IPS-11a (cell line): Measurements from ENCODE around the gene NKAIN1.

ENCODE experiments used
- H3K4me3 ChIP-seq: one replicate; pipeline ENCODE4 v1.5.1; 2013; ENCODE audit warnings: low read depth, low read length, control low read depth

NKAIN1 gene

DNA sequence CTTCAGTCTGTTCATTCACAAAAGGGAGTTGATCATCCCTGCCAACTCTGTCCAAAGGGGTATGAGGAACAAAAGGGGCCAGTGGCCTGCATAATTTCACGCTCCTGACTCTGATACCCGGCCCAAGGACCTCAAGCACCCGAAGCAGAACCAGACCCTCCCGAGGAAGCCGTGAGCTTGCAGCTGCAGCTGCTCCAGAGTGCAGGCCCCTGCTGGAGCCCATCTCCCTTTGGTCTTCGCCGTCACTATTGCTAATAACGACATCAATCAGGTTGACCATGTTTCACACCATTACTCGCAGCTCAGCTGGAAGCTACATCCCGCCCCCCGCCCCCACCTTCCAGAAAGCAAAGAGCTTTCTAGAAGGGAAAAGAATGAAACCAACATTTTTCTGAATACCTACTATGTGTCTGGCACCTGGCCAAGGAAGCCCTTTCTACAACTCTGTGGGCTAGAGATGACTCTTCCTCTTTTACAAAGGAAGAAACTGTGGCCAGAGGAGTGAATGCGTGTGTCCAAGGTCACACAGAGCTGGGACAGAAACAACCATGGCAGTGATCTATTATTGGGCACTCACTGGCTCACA, 5.5 kb downstream of the NKAIN1 start:
- no peak overlapping the region for H3K4me3 ChIP-seq

- H3K4me3 ChIP-seq, result no peak overlapping the region
Observed at GRCh38 chr1:31232689-31233088, 7.0 kb downstream of the NKAIN1 start.

- no peak overlapping the region for H3K4me3 ChIP-seq
Observed at GRCh38 chr1:31231802-31232201, 7.9 kb downstream of the NKAIN1 start.

DNA sequence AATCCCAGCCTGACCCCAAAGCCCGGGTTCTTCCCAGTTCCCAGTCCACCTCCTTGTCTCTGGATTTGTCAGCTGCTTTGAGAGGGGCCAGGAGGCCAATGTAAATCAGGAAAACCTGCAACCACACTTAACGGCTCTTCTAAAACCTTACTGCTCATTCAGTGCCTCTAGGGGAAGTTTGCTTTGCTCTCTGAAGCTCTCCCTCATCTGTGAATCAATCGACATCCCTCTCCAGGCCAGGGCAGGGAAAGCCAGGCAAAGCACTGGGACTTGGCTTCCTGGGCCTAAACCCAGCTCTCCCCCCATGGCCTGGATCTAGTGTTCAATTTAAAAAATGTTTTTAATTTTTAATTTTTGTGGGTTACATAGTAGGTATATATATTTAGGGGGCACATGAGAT, 9.3 kb downstream of the NKAIN1 start:
- H3K4me3 ChIP-seq, result no peak overlapping the region

DNA sequence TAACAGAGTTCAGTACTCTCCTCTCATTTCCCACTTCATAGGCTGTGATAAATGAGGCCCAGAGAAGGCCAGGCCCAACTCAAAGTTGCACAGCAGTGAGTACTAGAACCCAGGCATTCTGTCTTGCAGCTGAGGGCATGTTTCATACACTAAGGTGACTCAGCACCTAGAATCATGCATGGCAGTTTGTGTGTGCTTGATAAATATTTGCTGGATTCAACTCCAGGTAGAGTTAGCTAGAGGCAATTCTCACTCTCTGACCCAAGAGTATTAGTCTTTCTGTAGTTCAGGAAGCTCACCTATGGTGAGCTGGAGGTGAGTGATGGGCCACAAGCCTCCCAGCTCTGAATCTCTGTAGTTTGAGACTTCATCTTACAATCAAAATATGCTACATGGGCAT, 10.7 kb downstream of the NKAIN1 start:
- H3K4me3 ChIP-seq, result no peak overlapping the region

- no peak overlapping the region for H3K4me3 ChIP-seq
Observed at GRCh38 chr1:31227891-31228568, 11.7 kb downstream of the NKAIN1 start.

DNA sequence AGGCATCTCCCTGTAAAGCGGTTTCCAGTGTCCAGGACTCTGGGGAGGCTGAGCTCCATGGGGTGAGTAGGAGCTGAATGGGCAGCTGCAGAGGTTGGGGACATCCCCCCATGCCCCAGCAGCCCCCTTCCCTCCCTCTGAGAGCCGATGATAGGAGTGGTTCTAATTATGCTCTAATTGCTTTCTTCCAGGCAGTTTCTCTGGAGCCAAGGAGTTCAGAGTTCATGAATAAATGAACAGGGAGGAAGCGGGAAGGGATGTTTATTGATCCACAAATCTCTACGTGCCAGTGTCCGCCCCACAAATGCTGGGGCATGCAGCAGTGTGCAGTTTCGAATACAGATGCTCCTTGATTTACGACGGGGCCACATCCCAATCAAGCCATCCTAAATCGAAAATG, 15.6 kb downstream of the NKAIN1 start:
- no peak overlapping the region for H3K4me3 ChIP-seq

DNA sequence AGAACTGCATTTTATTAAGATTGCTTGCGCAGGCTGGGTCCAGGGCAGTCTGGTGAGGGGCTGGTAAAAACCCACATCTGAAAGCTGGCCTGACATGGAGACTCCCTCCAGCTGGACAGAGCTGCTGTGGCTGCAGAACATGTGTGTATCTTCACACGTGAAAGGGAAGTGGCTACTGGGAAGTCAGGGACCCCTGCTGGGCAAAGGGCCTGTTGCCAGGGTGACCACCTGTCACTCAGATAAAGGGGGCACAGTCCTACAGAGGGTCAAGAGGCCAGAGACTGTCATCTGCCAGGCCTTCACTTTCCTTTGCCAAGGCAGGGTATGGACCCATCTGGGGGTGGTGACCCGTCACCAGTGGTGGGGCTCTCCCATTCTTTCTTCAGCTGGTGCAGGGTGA, 17.5 kb downstream of the NKAIN1 start:
- H3K4me3 ChIP-seq, result no peak overlapping the region

GRCh38 chr1:31221072-31221471, 18.6 kb downstream of the NKAIN1 start:
- no peak overlapping the region for H3K4me3 ChIP-seq

- H3K4me3 ChIP-seq, result no peak overlapping the region
Observed at GRCh38 chr1:31219489-31219888, 20.2 kb downstream of the NKAIN1 start.

GRCh38 chr1:31218705-31219104, 21.0 kb downstream of the NKAIN1 start:
- no peak overlapping the region for H3K4me3 ChIP-seq

GRCh38 chr1:31216016-31216415, 23.7 kb downstream of the NKAIN1 start:
- H3K4me3 ChIP-seq, result no peak overlapping the region

- H3K4me3 ChIP-seq, result no peak overlapping the region
Observed at GRCh38 chr1:31215065-31215570, 24.6 kb downstream of the NKAIN1 start.

DNA sequence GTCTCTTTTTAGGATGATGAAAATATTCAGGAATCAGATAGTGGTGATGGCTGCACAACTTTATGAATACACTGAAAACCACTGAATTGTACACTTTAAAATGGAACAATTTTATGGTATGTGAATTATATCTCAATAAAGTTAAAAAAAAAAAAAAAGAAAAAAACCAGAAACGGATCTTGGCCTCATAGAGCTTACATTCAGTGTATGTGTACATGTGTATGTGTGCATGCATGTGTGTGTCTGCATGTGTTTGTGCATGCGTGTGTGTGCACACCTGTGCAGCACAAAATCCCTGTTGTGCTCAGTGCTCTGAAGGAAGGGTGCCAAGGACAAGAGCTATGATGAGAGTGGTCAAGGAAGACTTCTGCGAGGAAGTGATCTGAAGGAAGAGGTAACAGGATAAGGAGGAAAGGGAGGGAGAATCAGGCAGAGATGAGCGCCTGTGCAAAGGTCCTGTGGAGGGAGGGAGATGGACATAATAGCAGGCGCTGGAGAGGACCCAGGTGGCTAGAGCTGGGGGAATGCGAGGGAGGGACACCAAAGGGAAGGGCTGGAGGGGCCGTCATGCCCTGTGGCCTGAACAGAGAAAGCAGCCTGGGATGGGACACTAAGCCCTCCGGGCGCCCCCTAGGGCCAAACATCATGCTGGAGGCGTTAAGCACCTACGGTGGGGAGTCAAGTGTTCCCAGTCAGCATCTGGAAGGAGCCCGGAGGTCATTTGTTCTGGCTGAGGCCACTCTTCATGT, 25.2 kb downstream of the NKAIN1 start:
- H3K4me3 ChIP-seq, result no peak overlapping the region

DNA sequence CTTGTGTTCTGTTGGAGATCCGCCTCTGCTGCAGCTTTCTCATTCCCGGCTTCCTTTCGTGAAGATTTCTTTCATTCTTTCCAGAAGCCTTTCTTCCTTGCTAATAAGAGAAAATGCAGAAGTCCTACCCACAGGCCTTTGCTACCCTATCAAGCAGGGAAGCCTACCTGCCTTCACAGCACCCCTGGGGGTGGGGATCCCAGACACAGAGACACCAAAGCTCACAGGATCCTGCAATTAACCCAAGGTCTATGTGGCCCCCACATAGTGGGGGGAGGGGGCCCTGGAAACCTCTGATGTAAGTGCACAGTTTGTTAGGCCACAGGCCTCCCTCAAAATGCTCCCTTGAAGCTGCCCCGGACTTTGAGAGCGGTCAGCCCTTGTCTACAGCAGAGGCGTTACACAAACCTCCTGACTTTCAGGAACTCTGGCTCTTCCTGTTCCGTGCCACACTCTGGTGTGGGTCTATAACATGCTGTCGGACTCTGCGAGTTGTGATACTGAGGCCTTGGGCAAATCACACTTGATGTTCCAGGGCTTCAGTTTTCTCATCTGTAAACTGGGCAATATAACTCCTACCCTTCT, 31.2 kb downstream of the NKAIN1 start:
- H3K4me3 ChIP-seq, result no peak overlapping the region

DNA sequence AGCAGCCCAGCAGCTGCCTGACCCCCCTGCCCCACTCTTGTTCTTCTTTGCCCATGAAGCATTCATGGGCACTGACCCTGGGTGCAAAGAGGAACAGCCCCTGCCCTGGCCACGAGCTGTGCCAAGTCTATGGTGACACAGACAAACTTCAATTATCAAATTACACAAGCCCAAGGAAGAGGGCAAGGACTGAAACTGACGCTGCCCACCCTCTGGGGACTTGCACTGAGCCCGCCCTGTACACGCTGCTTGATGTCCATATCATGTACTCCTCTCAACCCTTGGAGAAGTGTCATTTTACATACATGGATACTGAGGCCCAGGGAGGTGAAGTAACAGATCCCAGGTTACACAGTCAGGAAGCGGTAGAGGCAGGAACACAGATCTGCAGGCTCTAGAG, 32.1 kb downstream of the NKAIN1 start:
- no peak overlapping the region for H3K4me3 ChIP-seq

DNA sequence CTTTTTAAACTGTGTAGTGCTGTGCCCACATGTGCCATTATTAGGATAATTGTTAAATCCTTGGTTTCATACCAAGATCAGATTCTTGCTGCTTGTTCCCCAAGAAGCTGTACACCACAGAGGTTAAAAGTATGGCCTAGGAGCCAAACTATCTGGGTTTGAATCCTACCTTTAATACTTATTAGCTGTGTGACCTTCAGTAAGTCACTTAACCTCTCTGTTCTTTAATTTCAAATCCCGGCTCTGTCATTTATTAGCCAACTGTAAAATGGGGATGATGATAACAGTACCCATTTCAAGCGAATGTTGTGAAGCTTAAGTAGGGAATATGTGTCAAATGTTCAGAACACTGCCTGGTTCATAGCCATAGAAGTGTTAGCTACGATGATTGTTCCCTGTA, 32.6 kb downstream of the NKAIN1 start:
- H3K4me3 ChIP-seq, result no peak overlapping the region

DNA sequence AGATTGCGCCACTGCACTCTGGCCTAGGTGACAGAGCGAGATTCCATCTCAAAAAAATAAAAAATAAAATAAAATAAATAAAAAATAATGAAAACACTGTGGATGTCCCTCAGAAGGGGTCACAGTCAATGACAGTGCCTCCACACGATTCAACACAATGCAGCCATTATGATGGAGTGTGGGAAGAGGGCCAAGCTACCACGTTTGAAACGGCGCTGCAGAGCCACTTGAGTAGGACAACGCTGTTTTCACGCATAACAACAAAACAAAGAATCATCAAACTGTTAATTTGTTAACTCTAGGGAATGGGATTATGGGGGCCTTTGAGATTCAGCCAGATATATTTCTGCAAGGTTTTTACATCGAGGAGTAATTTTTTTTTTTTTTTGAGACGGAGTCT, 36.5 kb downstream of the NKAIN1 start:
- H3K4me3 ChIP-seq, result no peak overlapping the region

- no peak overlapping the region for H3K4me3 ChIP-seq
Observed at GRCh38 chr1:31201931-31202360, 37.7 kb downstream of the NKAIN1 start.

DNA sequence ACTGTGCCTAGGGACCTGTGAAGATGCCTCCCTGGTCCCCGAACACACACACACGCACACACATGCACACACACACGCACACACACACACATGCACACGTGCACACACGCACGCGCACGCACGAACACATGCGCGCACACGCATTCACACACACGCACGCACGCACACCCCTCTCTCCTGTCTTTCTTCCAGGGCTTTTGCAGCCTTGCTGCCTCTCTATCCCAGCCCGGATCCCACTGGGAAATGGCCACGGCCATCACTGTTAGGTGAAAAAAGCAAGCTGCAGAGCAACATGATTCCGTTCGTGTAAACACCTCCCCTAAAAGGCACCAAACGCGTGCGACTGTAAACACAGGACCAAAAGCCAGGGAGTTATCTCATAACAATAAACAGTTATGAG, 39.7 kb downstream of the NKAIN1 start:
- H3K4me3 ChIP-seq, result no peak overlapping the region

DNA sequence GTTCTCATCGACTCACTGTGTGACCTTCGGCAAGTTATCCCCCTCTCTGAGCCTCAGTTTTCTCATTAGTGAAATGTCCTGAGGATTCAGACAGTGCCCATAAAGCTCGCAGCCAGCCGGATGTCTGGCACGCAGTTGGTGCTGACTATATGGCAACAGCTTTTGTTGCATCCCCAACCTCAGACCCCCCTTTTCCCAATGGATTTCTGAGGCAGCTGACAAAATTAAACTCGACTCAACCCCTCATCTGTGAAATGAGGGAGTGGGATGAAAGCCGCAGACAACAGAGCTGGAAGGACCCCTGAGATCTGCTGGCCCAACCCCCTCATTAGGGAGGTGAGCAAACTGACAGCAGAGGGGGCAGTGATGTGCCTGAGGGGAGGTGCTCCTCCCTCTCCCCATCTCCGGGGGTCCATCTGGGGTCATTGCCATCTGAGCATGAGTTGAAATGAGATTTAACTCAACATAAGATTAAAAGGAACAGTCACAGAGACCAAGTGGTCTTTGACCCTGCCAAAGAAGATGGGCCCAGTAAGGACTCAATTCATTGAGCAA, 40.4 kb downstream of the NKAIN1 start:
- no peak overlapping the region for H3K4me3 ChIP-seq
